Measurements from ENCODE around the gene KIF21A.

Gene KIF21A

GRCh38 chr12:39252628-39253027 is 190.3 kb downstream of the KIF21A start:
- no peak for DNase-seq

Measured in activated CD8-positive, alpha-beta memory T cell treated with anti-CD3 and anti-CD28 coated beads, Interleukin-2, amount 50 U/mL, for 48 hours (primary cell).